ENCODE results near the gene TEX38. TPM values are rescaled to one million over a fixed set of nuclear protein-coding genes. Genes with fewer than 3 reads are reported as not detected.

The TEX38 gene
- total and polyA plus RNA-seq, 10 of the 15 experiments (the other 5 are each of a cell fraction or from before 2014, with no cell fraction given), result 0.07 to 0.32 (median 0.15) TPM; not detected in 7

DNA sequence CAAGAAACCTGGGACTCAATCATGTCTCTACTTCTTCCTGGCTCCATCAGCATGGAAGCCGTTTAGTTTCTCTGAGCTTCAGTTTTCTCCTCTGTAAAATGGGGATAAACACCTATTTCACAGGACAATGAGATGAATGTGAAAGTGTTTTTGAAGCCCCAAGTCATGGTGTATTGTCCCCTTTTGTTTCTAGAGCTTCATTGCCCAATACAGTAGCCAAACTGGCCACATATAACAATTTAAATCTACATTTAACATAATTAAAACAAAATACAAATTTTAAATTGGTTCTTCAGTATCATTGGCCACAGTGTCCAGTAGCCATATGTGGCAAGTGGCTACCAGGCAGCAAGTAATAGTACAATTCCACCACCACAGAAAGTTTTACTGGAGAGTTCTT lies 49.5 kb downstream of the TEX38 start (continued):
- TF ChIP-seq BCLAF1 (IDR thresholded peaks at IDR 0.05), result no peak
- no peak for TF ChIP-seq GATAD2B (conservative IDR thresholded peaks at IDR 0.05; ENCODE audit: low read depth)
- no peak for TF ChIP-seq POLR2AphosphoS5 (IDR thresholded peaks at IDR 0.05; ENCODE audit: low read length)
- TF ChIP-seq HDGF (IDR thresholded peaks at IDR 0.05), result no peak

DNA sequence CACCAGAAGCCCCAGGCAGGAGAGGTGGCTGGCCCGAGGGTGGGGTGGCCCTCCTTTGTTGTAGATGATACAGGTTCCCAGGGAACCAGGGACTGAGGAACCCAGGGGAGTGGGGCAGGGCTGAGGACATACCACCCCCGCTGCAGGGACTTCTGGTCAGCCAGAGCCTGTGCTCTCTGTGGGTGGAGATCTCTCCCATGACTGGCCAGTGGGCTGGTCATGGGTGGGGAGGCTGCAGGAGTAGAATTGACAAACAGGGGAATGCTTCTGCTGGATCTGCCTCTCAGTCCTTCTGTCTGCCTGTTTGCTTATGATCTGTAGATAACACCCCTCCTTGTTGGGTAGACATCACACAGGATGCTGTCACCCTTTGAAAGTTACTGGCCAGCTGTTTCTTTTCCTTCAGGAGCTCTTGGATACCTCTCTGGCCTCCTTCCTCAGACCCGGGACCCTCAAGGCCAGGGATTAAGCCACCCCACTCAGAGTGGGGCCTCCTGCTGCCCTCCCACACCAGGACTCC lies 50.1 kb downstream of the TEX38 start:
- H4K20me1 ChIP-seq (ENCODE audit: control insufficient read depth, insufficient read depth), result no peaks in the 10 kb centered on the region
- no peak for FAIRE-seq
- BruUV-seq (replicated peaks), result no TSS peak
- H3K27ac ChIP-seq (ENCODE audit: control insufficient read depth, insufficient read depth), result no peak overlapping the region
- in situ Hi-C loops (cut with MboI) (no loop called here), intact Hi-C loops (cut with micrococcal nuclease; ENCODE audit: unreplicated experiment) (no loop called here)
- POLR2A ChIA-PET, result no interaction called here
- ATAC-seq, result no peak
- WGBS (ENCODE audit: insufficient coverage, insufficient replicate concordance, low lambda C conversion rate, missing lambda C conversion rate), result 0% methylated on average over 3 of the region's 3 CpGs
- H3K4me1 ChIP-seq (ENCODE audit: control insufficient read depth, insufficient read depth, low read length), result peaks cover 13% of the 10 kb centered on the region
- no peak for DNase-seq (ENCODE audit: low read depth, low spot score)
- H2AFZ ChIP-seq (ENCODE audit: control insufficient read depth, low read depth, low read length), result no peak overlapping the region
- peaks cover 22% of the 10 kb centered on the region for H3K79me2 ChIP-seq (ENCODE audit: control insufficient read depth, insufficient read depth, low read length)
- H3K9ac ChIP-seq (ENCODE audit: control insufficient read depth, insufficient read depth, low read length), result no peak overlapping the region
- no peaks in the 10 kb centered on the region for H3K9me3 ChIP-seq (replicated peaks; ENCODE audit: control insufficient read depth, insufficient read depth, low read length)
- no peaks in the 10 kb centered on the region for H3K36me3 ChIP-seq (ENCODE audit: control insufficient read depth in 2 of 2, insufficient read depth in 2 of 2, low read length in 1 of 2)
- H3K4me3 ChIP-seq, result no peak overlapping the region
- RAD21 ChIA-PET (ENCODE audit: unreplicated experiment), result no interaction called here
- SMC1A ChIA-PET (ENCODE audit: uncharacterized antibody, unreplicated experiment), result no interaction called here
- CTCF ChIA-PET, result interaction anchor here (0.9 to 1.6 kb wide), 2 partner anchors 98 to 105 kb away, joined by 5 to 6 read pairs; partner anchors contain the start of gene MOB3C
- H3K4me2 ChIP-seq (ENCODE audit: control insufficient read depth, insufficient read depth), result no peak overlapping the region
- H3K27me3 ChIP-seq (replicated peaks in 1 of 2; ENCODE audit: control insufficient read depth in 2 of 2, insufficient read depth in 2 of 2, low read length in 1 of 2), result no peaks in the 10 kb centered on the region; a peak in 1 of 4 replicates
- no peak for TF ChIP-seq MTA3 (IDR thresholded peaks at IDR 0.05; ENCODE audit: borderline replicate concordance, low read length)
- no peak for TF ChIP-seq KLF5 (IDR thresholded peaks at IDR 0.05; ENCODE audit: partially characterized antibody)
- TF ChIP-seq PAX5 (IDR thresholded peaks at IDR 0.05; ENCODE audit: borderline replicate concordance, low read depth, low read length), result no peak
- no peak for TF ChIP-seq RBBP5 (conservative IDR thresholded peaks at IDR 0.05)
- no peak for TF ChIP-seq RB1 (IDR thresholded peaks at IDR 0.05; ENCODE audit: borderline replicate concordance)
- no peak for TF ChIP-seq SREBF1 (IDR thresholded peaks at IDR 0.05; ENCODE audit: low read length)
- no peak for TF ChIP-seq CBFB (IDR thresholded peaks at IDR 0.05; ENCODE audit: low read depth)

Other genes with a start within 250 kb of the TEX38 start
- not detected in 2 replicates for gene DMBX1, start 182.0 kb upstream of the TEX38 start, total RNA-seq (2014; rRNA removed)
- not detected in 2 replicates for gene DMBX1, start 182.0 kb upstream of the TEX38 start, total RNA-seq (2014; rRNA removed; fragmentation: Illumina TruSeq; extraction: Trizol)
- not detected in 2 replicates for gene DMBX1, start 182.0 kb upstream of the TEX38 start, total RNA-seq (2021)
- 0.03 TPM in 1 of 2 replicates, not detected in the other for gene DMBX1, start 182.0 kb upstream of the TEX38 start, polyA plus RNA-seq (2011; rRNA removed)
- not detected in 2 replicates for gene DMBX1, start 182.0 kb upstream of the TEX38 start, polyA plus RNA-seq (2014; fragmentation: Illumina TruSeq; extraction: Trizol)
- not detected for gene DMBX1, start 182.0 kb upstream of the TEX38 start, polyA plus RNA-seq (2014; fragmentation: Nextera tagmentation; extraction: Ambion mirVana)
- not detected in 2 replicates for gene DMBX1, start 182.0 kb upstream of the TEX38 start, polyA plus RNA-seq (2014; rRNA removed)
- gene DMBX1, start 182.0 kb upstream of the TEX38 start, polyA plus RNA-seq (2016; fragmentation: Nextera tagmentation; extraction: Ambion mirVana), result not detected
- gene KNCN, start 120.2 kb upstream of the TEX38 start, total RNA-seq (2014; rRNA removed), result not detected in 2 replicates
- gene KNCN, start 120.2 kb upstream of the TEX38 start, total RNA-seq (2014; rRNA removed; fragmentation: Illumina TruSeq; extraction: Trizol), result not detected in 2 replicates
- gene KNCN, start 120.2 kb upstream of the TEX38 start, total RNA-seq (2021), result not detected in 2 replicates
- gene KNCN, start 120.2 kb upstream of the TEX38 start, polyA plus RNA-seq (2011; rRNA removed), result not detected in 2 replicates
- gene KNCN, start 120.2 kb upstream of the TEX38 start, polyA plus RNA-seq (2014; fragmentation: Illumina TruSeq; extraction: Trizol), result not detected in 2 replicates
- gene KNCN, start 120.2 kb upstream of the TEX38 start, polyA plus RNA-seq (2014; fragmentation: Nextera tagmentation; extraction: Ambion mirVana), result not detected
- gene KNCN, start 120.2 kb upstream of the TEX38 start, polyA plus RNA-seq (2014; rRNA removed), result not detected in 2 replicates
- not detected for gene KNCN, start 120.2 kb upstream of the TEX38 start, polyA plus RNA-seq (2016; fragmentation: Nextera tagmentation; extraction: Ambion mirVana)
- 19.1 and 20.0 TPM in 2 replicates for gene MKNK1, start 67.6 kb upstream of the TEX38 start, total RNA-seq (2014; rRNA removed)
- gene MKNK1, start 67.6 kb upstream of the TEX38 start, total RNA-seq (2014; rRNA removed; fragmentation: Illumina TruSeq; extraction: Trizol), result 19.2 and 21.2 TPM in 2 replicates
- gene MKNK1, start 67.6 kb upstream of the TEX38 start, total RNA-seq (2021), result 22.1 and 29.1 TPM in 2 replicates
- 27.8 and 34.6 TPM in 2 replicates for gene MKNK1, start 67.6 kb upstream of the TEX38 start, polyA plus RNA-seq (2011; rRNA removed)
- gene MKNK1, start 67.6 kb upstream of the TEX38 start, polyA plus RNA-seq (2014; fragmentation: Illumina TruSeq; extraction: Trizol), result 26.3 and 34.6 TPM in 2 replicates
- gene MKNK1, start 67.6 kb upstream of the TEX38 start, polyA plus RNA-seq (2014; fragmentation: Nextera tagmentation; extraction: Ambion mirVana), result 10 to 100 TPM; 13.7 to 17.0 TPM
- 29.9 and 30.2 TPM in 2 replicates for gene MKNK1, start 67.6 kb upstream of the TEX38 start, polyA plus RNA-seq (2014; rRNA removed)
- 10 to 100 TPM; 26.8 to 29.7 TPM for gene MKNK1, start 67.6 kb upstream of the TEX38 start, polyA plus RNA-seq (2016; fragmentation: Nextera tagmentation; extraction: Ambion mirVana)
- 10.3 and 11.1 TPM in 2 replicates for gene MOB3C, start 55.0 kb upstream of the TEX38 start, total RNA-seq (2014; rRNA removed)
- 8.4 and 8.6 TPM in 2 replicates for gene MOB3C, start 55.0 kb upstream of the TEX38 start, total RNA-seq (2014; rRNA removed; fragmentation: Illumina TruSeq; extraction: Trizol)
- gene MOB3C, start 55.0 kb upstream of the TEX38 start, total RNA-seq (2021), result 9.9 and 11.4 TPM in 2 replicates
- 12.4 and 16.0 TPM in 2 replicates for gene MOB3C, start 55.0 kb upstream of the TEX38 start, polyA plus RNA-seq (2011; rRNA removed)
- gene MOB3C, start 55.0 kb upstream of the TEX38 start, polyA plus RNA-seq (2014; fragmentation: Illumina TruSeq; extraction: Trizol), result 10.3 and 12.8 TPM in 2 replicates
- gene MOB3C, start 55.0 kb upstream of the TEX38 start, polyA plus RNA-seq (2014; fragmentation: Nextera tagmentation; extraction: Ambion mirVana), result 1 to 10 TPM; 1.0 to 4.1 TPM
- gene MOB3C, start 55.0 kb upstream of the TEX38 start, polyA plus RNA-seq (2014; rRNA removed), result 9.8 and 10.7 TPM in 2 replicates
- 1 to 10 TPM; 5.6 to 5.9 TPM for gene MOB3C, start 55.0 kb upstream of the TEX38 start, polyA plus RNA-seq (2016; fragmentation: Nextera tagmentation; extraction: Ambion mirVana)
- 42.8 and 49.5 TPM in 2 replicates for gene ATPAF1, start 3.5 kb upstream of the TEX38 start, total RNA-seq (2014; rRNA removed)
- gene ATPAF1, start 3.5 kb upstream of the TEX38 start, total RNA-seq (2014; rRNA removed; fragmentation: Illumina TruSeq; extraction: Trizol), result 40.1 and 41.3 TPM in 2 replicates
- 39.6 and 40.2 TPM in 2 replicates for gene ATPAF1, start 3.5 kb upstream of the TEX38 start, total RNA-seq (2021)
- gene ATPAF1, start 3.5 kb upstream of the TEX38 start, polyA plus RNA-seq (2011; rRNA removed), result 93.5 and 123 TPM in 2 replicates
- gene ATPAF1, start 3.5 kb upstream of the TEX38 start, polyA plus RNA-seq (2014; fragmentation: Illumina TruSeq; extraction: Trizol), result 61.1 and 67.6 TPM in 2 replicates
- 10 to 100 TPM; 15.2 to 32.6 TPM for gene ATPAF1, start 3.5 kb upstream of the TEX38 start, polyA plus RNA-seq (2014; fragmentation: Nextera tagmentation; extraction: Ambion mirVana)
- 42.3 and 54.0 TPM in 2 replicates for gene ATPAF1, start 3.5 kb upstream of the TEX38 start, polyA plus RNA-seq (2014; rRNA removed)
- 10 to 100 TPM; 64.2 to 74.6 TPM for gene ATPAF1, start 3.5 kb upstream of the TEX38 start, polyA plus RNA-seq (2016; fragmentation: Nextera tagmentation; extraction: Ambion mirVana)
- gene EFCAB14, start 47.3 kb downstream of the TEX38 start, total RNA-seq (2014; rRNA removed), result 44.8 and 54.1 TPM in 2 replicates
- gene EFCAB14, start 47.3 kb downstream of the TEX38 start, total RNA-seq (2014; rRNA removed; fragmentation: Illumina TruSeq; extraction: Trizol), result 46.1 and 51.1 TPM in 2 replicates
- gene EFCAB14, start 47.3 kb downstream of the TEX38 start, total RNA-seq (2021), result 42.3 and 46.3 TPM in 2 replicates
- gene EFCAB14, start 47.3 kb downstream of the TEX38 start, polyA plus RNA-seq (2011; rRNA removed), result 66.0 and 78.8 TPM in 2 replicates
- 58.2 and 67.5 TPM in 2 replicates for gene EFCAB14, start 47.3 kb downstream of the TEX38 start, polyA plus RNA-seq (2014; fragmentation: Illumina TruSeq; extraction: Trizol)
- gene EFCAB14, start 47.3 kb downstream of the TEX38 start, polyA plus RNA-seq (2014; fragmentation: Nextera tagmentation; extraction: Ambion mirVana), result 10 to 100 TPM in 1 of 2 experiments, 1 to 10 TPM in 1; 7.8 to 12.7 TPM
- gene EFCAB14, start 47.3 kb downstream of the TEX38 start, polyA plus RNA-seq (2014; rRNA removed), result 25.0 and 31.5 TPM in 2 replicates
- 10 to 100 TPM; 36.8 to 40.9 TPM for gene EFCAB14, start 47.3 kb downstream of the TEX38 start, polyA plus RNA-seq (2016; fragmentation: Nextera tagmentation; extraction: Ambion mirVana)
- not detected in 2 replicates for gene CYP4B1, start 127.2 kb downstream of the TEX38 start, total RNA-seq (2014; rRNA removed)
- not detected in 2 replicates for gene CYP4B1, start 127.2 kb downstream of the TEX38 start, total RNA-seq (2014; rRNA removed; fragmentation: Illumina TruSeq; extraction: Trizol)
- 0.38 TPM in 1 of 2 replicates, not detected in the other for gene CYP4B1, start 127.2 kb downstream of the TEX38 start, total RNA-seq (2021)
- not detected in 2 replicates for gene CYP4B1, start 127.2 kb downstream of the TEX38 start, polyA plus RNA-seq (2011; rRNA removed)
- gene CYP4B1, start 127.2 kb downstream of the TEX38 start, polyA plus RNA-seq (2014; fragmentation: Illumina TruSeq; extraction: Trizol), result not detected in 2 replicates
- not detected for gene CYP4B1, start 127.2 kb downstream of the TEX38 start, polyA plus RNA-seq (2014; fragmentation: Nextera tagmentation; extraction: Ambion mirVana)
- gene CYP4B1, start 127.2 kb downstream of the TEX38 start, polyA plus RNA-seq (2014; rRNA removed), result not detected in 2 replicates
- not detected for gene CYP4B1, start 127.2 kb downstream of the TEX38 start, polyA plus RNA-seq (2016; fragmentation: Nextera tagmentation; extraction: Ambion mirVana)

Data from GM12878 (cell line).